IgD-negative memory B cell (primary cell): Measurements from ENCODE around the gene KATNB1. TPM values are rescaled to one million over a fixed set of nuclear protein-coding genes. Genes with fewer than 3 reads are reported as not detected.

Source experiments
- H3K27ac Mint-ChIP-seq, 3 donors: one replicate each; pipeline ENCODE4 v1.8.0; 2020 to 2022; ENCODE audit warnings: mild to moderate bottlenecking in 3 of 3, mixed read lengths in 3 of 3, moderate library complexity in 1 of 3
- H3K27me3 Mint-ChIP-seq: one replicate; pipeline ENCODE4 v1.8.0; 2021; ENCODE audit warnings: mixed read lengths
- H3K36me3 Mint-ChIP-seq: one replicate; pipeline ENCODE4 v1.8.0; 2020; ENCODE audit warnings: mild to moderate bottlenecking, mixed read lengths
- H3K4me1 Mint-ChIP-seq, 3 donors: one replicate each; pipeline ENCODE4 v1.8.0; 2020 to 2022; ENCODE audit warnings: mixed read lengths in 3 of 3, mild to moderate bottlenecking in 1 of 3
- H3K4me3 Mint-ChIP-seq, 4 donors: one replicate each; pipeline ENCODE4 v1.8.0; 2020 to 2022; ENCODE audit warnings: mild to moderate bottlenecking in 4 of 4, mixed read lengths in 4 of 4, moderate library complexity in 3 of 4
- H3K9me3 Mint-ChIP-seq, 3 donors: one replicate each; pipeline ENCODE4 v1.8.0; 2020 to 2021; ENCODE audit warnings: mixed read lengths in 3 of 3, mild to moderate bottlenecking in 1 of 3
- polyA plus RNA-seq: library from polyadenylated mRNA; unstranded; fragments of 300-500 nt; fragmentation: Illumina TruSeq; gene quantifications from one replicate; pipeline ENCODE4 v1.2.3, GENCODE V29; 2021

Gene KATNB1
- polyA plus RNA-seq, 1 donor from 2014 or later = 16.6 TPM

- Mint-ChIP-seq H3K27me3 (peaks cover 38% of the 10 kb centered on the region), H3K4me1 (peaks cover 8 to 14% (median 9%) of the 10 kb centered on the region in 3 donors), H3K36me3 (no peaks in the 10 kb centered on the region), H3K27ac (no peak overlapping the region), H3K9me3 (peaks cover 0 to 1% (median 0%) of the 10 kb centered on the region in 3 donors), H3K4me3 (peak overlapping the region in 1 of 4 donors; percentile 9)
Observed at GRCh38 chr16:57798953-57799599, 63.5 kb downstream of the KATNB1 start.

GRCh38 chr16:57799600-57800199 lies 64.1 kb downstream of the KATNB1 start:
- H3K4me3 Mint-ChIP-seq = no peak overlapping the region
- H3K27me3 Mint-ChIP-seq = peaks cover 36% of the 10 kb centered on the region
- H3K27ac Mint-ChIP-seq = no peak overlapping the region
- H3K9me3 Mint-ChIP-seq = peaks cover 0 to 1% (median 0%) of the 10 kb centered on the region in 3 donors
- no peaks in the 10 kb centered on the region for H3K36me3 Mint-ChIP-seq
- H3K4me1 Mint-ChIP-seq = peaks cover 8 to 14% (median 9%) of the 10 kb centered on the region in 3 donors

GRCh38 chr16:57800200-57801097 lies 64.9 kb downstream of the KATNB1 start:
- H3K4me3 Mint-ChIP-seq = peak overlapping the region in 1 of 4 donors; percentile 22
- peaks cover 36% of the 10 kb centered on the region for H3K27me3 Mint-ChIP-seq
- H3K27ac Mint-ChIP-seq = no peak overlapping the region
- peaks cover 8 to 14% (median 9%) of the 10 kb centered on the region in 3 donors for H3K4me1 Mint-ChIP-seq
- H3K9me3 Mint-ChIP-seq = peaks cover 0 to 1% (median 0%) of the 10 kb centered on the region in 3 donors
- no peaks in the 10 kb centered on the region for H3K36me3 Mint-ChIP-seq

GRCh38 chr16:57801098-57801808 lies 65.7 kb downstream of the KATNB1 start:
- Mint-ChIP-seq H3K4me3 (peak overlapping the region in 3 of 4 donors; percentile 55 to 74 (median 66)), H3K27me3 (peaks cover 38% of the 10 kb centered on the region), H3K27ac (no peak overlapping the region), H3K36me3 (no peaks in the 10 kb centered on the region), H3K9me3 (peaks cover 0 to 1% (median 0%) of the 10 kb centered on the region in 3 donors), H3K4me1 (peaks cover 8 to 14% (median 9%) of the 10 kb centered on the region in 3 donors)

GRCh38 chr16:57801809-57802340 lies 66.3 kb downstream of the KATNB1 start:
- no peak overlapping the region for H3K27ac Mint-ChIP-seq
- peaks cover 41% of the 10 kb centered on the region for H3K27me3 Mint-ChIP-seq
- peaks cover 0 to 1% (median 0%) of the 10 kb centered on the region in 3 donors for H3K9me3 Mint-ChIP-seq
- peaks cover 8 to 14% (median 9%) of the 10 kb centered on the region in 3 donors for H3K4me1 Mint-ChIP-seq
- H3K36me3 Mint-ChIP-seq = no peaks in the 10 kb centered on the region
- H3K4me3 Mint-ChIP-seq = peak overlapping the region in 2 of 4 donors; percentile 55 to 74

GRCh38 chr16:57802341-57803133 lies 67.0 kb downstream of the KATNB1 start, which contains the start of gene KIFC3:
Gene KIFC3, minus strand, starts transcription at chr16:57802491. Its CDS starts 4,248 bp downstream, at chr16:57798243.
- peaks cover 46% of the 10 kb centered on the region for H3K27me3 Mint-ChIP-seq

GRCh38 chr16:57803134-57803990 lies 67.8 kb downstream of the KATNB1 start:
- peaks cover 49% of the 10 kb centered on the region for H3K27me3 Mint-ChIP-seq
- no peak overlapping the region for H3K27ac Mint-ChIP-seq
- H3K4me3 Mint-ChIP-seq = peak overlapping the region in 3 of 4 donors; percentile 54 to 85 (median 75)
- H3K9me3 Mint-ChIP-seq = peaks cover 0 to 1% (median 0%) of the 10 kb centered on the region in 3 donors
- peaks cover 10 to 18% (median 11%) of the 10 kb centered on the region in 3 donors for H3K4me1 Mint-ChIP-seq
- no peaks in the 10 kb centered on the region for H3K36me3 Mint-ChIP-seq

More at GRCh38 chr16:57802341-57803133, 67.0 kb downstream of the KATNB1 start, which contains the start of gene KIFC3:
- H3K27ac Mint-ChIP-seq = peak within 1 kb of the TSS in 1 of 3 donors; percentile 77
- peaks cover 8 to 14% (median 9%) of the 10 kb centered on the region in 3 donors for H3K4me1 Mint-ChIP-seq
- H3K36me3 Mint-ChIP-seq = no peaks in the 10 kb centered on the region
- H3K4me3 Mint-ChIP-seq = peak within 1 kb of the TSS; percentile 54 to 85 (median 78)
- peaks cover 0 to 1% (median 0%) of the 10 kb centered on the region in 3 donors for H3K9me3 Mint-ChIP-seq

GRCh38 chr16:57804111-57804837 lies 68.7 kb downstream of the KATNB1 start:
- H3K36me3 Mint-ChIP-seq = no peaks in the 10 kb centered on the region
- peaks cover 0 to 1% (median 0%) of the 10 kb centered on the region in 3 donors for H3K9me3 Mint-ChIP-seq
- H3K27ac Mint-ChIP-seq = no peak overlapping the region
- peaks cover 50% of the 10 kb centered on the region for H3K27me3 Mint-ChIP-seq
- H3K4me1 Mint-ChIP-seq = peaks cover 13 to 22% (median 15%) of the 10 kb centered on the region in 3 donors
- no peak overlapping the region for H3K4me3 Mint-ChIP-seq

- Mint-ChIP-seq H3K27me3 (peaks cover 51% of the 10 kb centered on the region), H3K4me1 (peaks cover 12 to 25% (median 14%) of the 10 kb centered on the region in 3 donors), H3K36me3 (no peaks in the 10 kb centered on the region), H3K4me3 (no peak overlapping the region), H3K9me3 (peaks cover 0 to 1% (median 0%) of the 10 kb centered on the region in 3 donors), H3K27ac (no peak overlapping the region)
Observed at GRCh38 chr16:57805176-57805575, 69.6 kb downstream of the KATNB1 start.
